NCI-H2196 treated with DMSO at 0.1 percent for 48 hours (cell line): ENCODE data around the gene MRLN.

Source experiments
- DNase-seq: peaks from one replicate; lab custom pipeline; 2025; ENCODE audit not compliant: unreplicated experiment; lab: John Stamatoyannopoulos, UW

The MRLN gene

GRCh38 chr10:59706851-59707797, 46.1 kb downstream of the MRLN start:
- no peak for DNase-seq

- no peak for DNase-seq
Measured at GRCh38 chr10:59705931-59706330, 47.3 kb downstream of the MRLN start.

- DNase-seq = no peak
Measured at GRCh38 chr10:59704630-59705029, 48.6 kb downstream of the MRLN start.

- no peak for DNase-seq
Measured at GRCh38 chr10:59702347-59702746, 50.9 kb downstream of the MRLN start.

GRCh38 chr10:59700709-59701108, 52.5 kb downstream of the MRLN start:
- DNase-seq = no peak

GRCh38 chr10:59698326-59698725, 54.9 kb downstream of the MRLN start:
- no peak for DNase-seq

GRCh38 chr10:59695637-59696036, 57.6 kb downstream of the MRLN start:
- DNase-seq = no peak

- DNase-seq = no peak
Measured at GRCh38 chr10:59694936-59695335, 58.3 kb downstream of the MRLN start.

- no peak for DNase-seq
Measured at GRCh38 chr10:59692113-59692512, 61.1 kb downstream of the MRLN start.

- DNase-seq = no peak
Measured at GRCh38 chr10:59688921-59689351, 64.3 kb downstream of the MRLN start.

GRCh38 chr10:59687657-59688056, 65.6 kb downstream of the MRLN start:
- DNase-seq = no peak
